ENCODE data around the gene CNTN6. TPM values are rescaled to one million over a fixed set of nuclear protein-coding genes. Genes with fewer than 3 reads are reported as not detected.

CNTN6 gene
- total RNA-seq, 2 experiments from 2014 or later: not detected

- CTCF ChIA-PET: no interaction called here
- Mint-ChIP-seq H3K9me3 (peaks cover 11% of the 10 kb centered on the region), H3K27me3 (ENCODE audit: low read depth) (no peaks in the 10 kb centered on the region), H3K4me1 (ENCODE audit: low read depth) (no peaks in the 10 kb centered on the region), H3K4me3 (no peak overlapping the region), H3K27ac (no peak overlapping the region), H3K36me3 (ENCODE audit: low read depth) (no peaks in the 10 kb centered on the region)
- DNase-seq: no peak
- intact Hi-C loops (cut with micrococcal nuclease): no loop called here
Observed at GRCh38 chr3:1251282-1252060, 158.6 kb downstream of the CNTN6 start.

- DNase-seq: no peak
- Mint-ChIP-seq H3K27ac (no peak overlapping the region), H3K4me1 (ENCODE audit: low read depth) (no peaks in the 10 kb centered on the region), H3K27me3 (ENCODE audit: low read depth) (no peaks in the 10 kb centered on the region), H3K36me3 (ENCODE audit: low read depth) (no peaks in the 10 kb centered on the region), H3K9me3 (peaks cover 11% of the 10 kb centered on the region), H3K4me3 (no peak overlapping the region)
- intact Hi-C loops (cut with micrococcal nuclease): no loop called here
- CTCF ChIA-PET: no interaction called here
Observed at GRCh38 chr3:1252061-1252430, 159.2 kb downstream of the CNTN6 start.

DNA sequence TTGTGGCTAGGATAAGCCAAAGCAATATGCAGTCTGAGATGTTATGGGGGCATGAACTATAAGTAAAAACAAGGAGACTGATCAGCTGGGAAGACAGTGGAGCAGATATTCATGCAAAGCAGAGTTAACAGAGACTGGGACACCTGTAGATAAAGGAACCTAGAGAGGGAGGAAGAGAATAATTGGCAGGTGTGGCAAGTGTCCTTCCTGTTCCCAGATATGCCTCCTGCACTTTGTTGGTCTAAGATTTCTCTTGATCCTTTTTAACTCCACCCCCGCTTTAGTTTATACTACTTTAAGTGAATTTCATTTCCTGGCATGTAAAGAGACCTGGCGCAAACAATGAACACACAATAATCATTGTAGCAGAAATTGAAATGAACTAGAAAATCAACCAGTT, 169.4 kb downstream of the CNTN6 start:
- CTCF ChIA-PET: no interaction called here
- Mint-ChIP-seq H3K27ac (no peak overlapping the region), H3K27me3 (ENCODE audit: low read depth) (no peaks in the 10 kb centered on the region), H3K36me3 (ENCODE audit: low read depth) (no peaks in the 10 kb centered on the region), H3K4me1 (ENCODE audit: low read depth) (no peaks in the 10 kb centered on the region), H3K4me3 (no peak overlapping the region), H3K9me3 (peaks cover 2% of the 10 kb centered on the region)
- intact Hi-C loops (cut with micrococcal nuclease): no loop called here
- no peak for DNase-seq

DNA sequence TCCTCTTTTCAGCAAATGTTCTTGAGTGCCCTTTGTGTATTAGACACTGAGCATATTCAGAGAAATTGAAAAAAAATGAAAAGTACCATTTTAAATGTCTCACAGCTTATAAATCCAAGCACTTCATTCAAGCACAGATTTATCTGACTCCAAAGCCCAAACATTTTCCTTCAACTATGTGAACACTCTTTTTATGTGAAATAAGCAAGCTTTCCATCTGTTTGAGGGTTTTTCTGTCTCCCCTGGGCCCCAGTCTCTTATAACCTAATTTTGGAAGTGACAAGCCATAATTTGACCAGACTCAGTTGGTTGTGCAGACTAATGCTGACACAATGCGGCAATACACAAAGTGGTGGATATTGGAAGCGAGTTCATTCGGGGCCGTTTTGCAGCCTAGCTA, 170.3 kb downstream of the CNTN6 start:
- Mint-ChIP-seq H3K4me1 (ENCODE audit: low read depth) (no peaks in the 10 kb centered on the region), H3K36me3 (ENCODE audit: low read depth) (no peaks in the 10 kb centered on the region), H3K9me3 (peaks cover 2% of the 10 kb centered on the region), H3K4me3 (no peak overlapping the region), H3K27ac (no peak overlapping the region), H3K27me3 (ENCODE audit: low read depth) (no peaks in the 10 kb centered on the region)
- intact Hi-C loops (cut with micrococcal nuclease): no loop called here
- no peak for DNase-seq
- CTCF ChIA-PET: no interaction called here

DNA sequence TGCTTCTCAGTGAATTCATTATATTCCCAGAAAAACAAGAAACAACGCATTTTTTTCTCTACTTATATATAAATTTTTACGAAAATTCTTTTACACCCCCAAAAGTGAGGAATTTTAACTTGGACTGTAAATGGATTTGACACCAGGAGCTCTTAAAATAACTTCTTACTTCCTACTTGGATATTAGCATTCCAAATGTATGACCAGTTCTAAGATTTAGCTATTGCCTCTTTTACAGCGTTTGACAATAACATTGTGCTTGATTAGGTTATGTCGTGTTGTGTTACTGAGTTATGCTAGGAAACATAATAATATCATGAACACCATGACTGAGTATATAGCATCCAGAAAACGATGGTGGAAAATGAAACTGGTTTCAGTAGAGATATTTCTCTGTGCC, 177.0 kb downstream of the CNTN6 start:
- CTCF ChIA-PET: no interaction called here
- DNase-seq: no peak
- H3K9me3 Mint-ChIP-seq: peaks cover 5% of the 10 kb centered on the region
- H3K27me3 Mint-ChIP-seq (ENCODE audit: low read depth): no peaks in the 10 kb centered on the region
- no peaks in the 10 kb centered on the region for H3K36me3 Mint-ChIP-seq (ENCODE audit: low read depth)
- no peaks in the 10 kb centered on the region for H3K4me1 Mint-ChIP-seq (ENCODE audit: low read depth)
- intact Hi-C loops (cut with micrococcal nuclease): no loop called here
- no peak overlapping the region for H3K27ac Mint-ChIP-seq
- no peak overlapping the region for H3K4me3 Mint-ChIP-seq

- DNase-seq: no peak
- H3K9me3 Mint-ChIP-seq: peaks cover 5% of the 10 kb centered on the region
- H3K4me3 Mint-ChIP-seq: no peak overlapping the region
- no peaks in the 10 kb centered on the region for H3K4me1 Mint-ChIP-seq (ENCODE audit: low read depth)
- no peaks in the 10 kb centered on the region for H3K27me3 Mint-ChIP-seq (ENCODE audit: low read depth)
- intact Hi-C loops (cut with micrococcal nuclease): no loop called here
- CTCF ChIA-PET: no interaction called here
- no peaks in the 10 kb centered on the region for H3K36me3 Mint-ChIP-seq (ENCODE audit: low read depth)
- H3K27ac Mint-ChIP-seq: no peak overlapping the region
Observed at GRCh38 chr3:1272546-1273265, 179.9 kb downstream of the CNTN6 start.

DNA sequence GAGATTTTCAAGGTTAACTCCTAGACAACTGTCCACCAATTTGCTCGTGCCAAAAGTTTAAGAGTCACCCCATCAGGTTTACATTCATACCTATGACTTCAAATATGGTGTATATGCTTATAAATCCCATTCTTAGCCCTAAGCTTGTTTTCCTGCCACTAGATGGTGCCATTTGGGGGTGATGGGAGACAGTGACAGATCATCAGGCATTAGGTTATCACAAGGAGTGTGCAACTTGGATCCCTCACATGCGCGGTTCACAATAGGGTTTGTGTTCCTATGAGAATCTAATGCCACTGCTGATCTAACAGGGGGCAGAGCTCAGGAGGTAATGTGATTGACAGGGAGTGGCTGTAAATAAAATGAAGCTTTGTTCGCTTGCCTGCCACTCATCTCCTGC, 182.7 kb downstream of the CNTN6 start:
- intact Hi-C loops (cut with micrococcal nuclease): no loop called here
- Mint-ChIP-seq H3K4me3 (no peak overlapping the region), H3K27ac (no peak overlapping the region), H3K27me3 (ENCODE audit: low read depth) (no peaks in the 10 kb centered on the region), H3K4me1 (ENCODE audit: low read depth) (no peaks in the 10 kb centered on the region), H3K9me3 (peaks cover 5% of the 10 kb centered on the region), H3K36me3 (ENCODE audit: low read depth) (no peaks in the 10 kb centered on the region)
- peak; percentile 6 for DNase-seq
- CTCF ChIA-PET: no interaction called here

GRCh38 chr3:1287815-1288214, 195.0 kb downstream of the CNTN6 start:
- no peak overlapping the region for H3K27ac Mint-ChIP-seq
- H3K4me1 Mint-ChIP-seq (ENCODE audit: low read depth): no peaks in the 10 kb centered on the region
- no peaks in the 10 kb centered on the region for H3K36me3 Mint-ChIP-seq (ENCODE audit: low read depth)
- no peak overlapping the region for H3K4me3 Mint-ChIP-seq
- no peaks in the 10 kb centered on the region for H3K27me3 Mint-ChIP-seq (ENCODE audit: low read depth)
- H3K9me3 Mint-ChIP-seq: peaks cover 3% of the 10 kb centered on the region
- no peak for DNase-seq
- CTCF ChIA-PET: no interaction called here
- intact Hi-C loops (cut with micrococcal nuclease): no loop called here

GRCh38 chr3:1288805-1289494, 196.1 kb downstream of the CNTN6 start:
- H3K27ac Mint-ChIP-seq: no peak overlapping the region
- CTCF ChIA-PET: no interaction called here
- H3K36me3 Mint-ChIP-seq (ENCODE audit: low read depth): no peaks in the 10 kb centered on the region
- H3K27me3 Mint-ChIP-seq (ENCODE audit: low read depth): no peaks in the 10 kb centered on the region
- DNase-seq: no peak
- peaks cover 4% of the 10 kb centered on the region for H3K9me3 Mint-ChIP-seq
- no peaks in the 10 kb centered on the region for H3K4me1 Mint-ChIP-seq (ENCODE audit: low read depth)
- no peak overlapping the region for H3K4me3 Mint-ChIP-seq
- intact Hi-C loops (cut with micrococcal nuclease): no loop called here

- peaks cover 4% of the 10 kb centered on the region for H3K9me3 Mint-ChIP-seq
- H3K4me3 Mint-ChIP-seq: no peak overlapping the region
- intact Hi-C loops (cut with micrococcal nuclease): no loop called here
- H3K27me3 Mint-ChIP-seq (ENCODE audit: low read depth): no peaks in the 10 kb centered on the region
- no peaks in the 10 kb centered on the region for H3K4me1 Mint-ChIP-seq (ENCODE audit: low read depth)
- no peaks in the 10 kb centered on the region for H3K36me3 Mint-ChIP-seq (ENCODE audit: low read depth)
- H3K27ac Mint-ChIP-seq: no peak overlapping the region
- DNase-seq: no peak
- CTCF ChIA-PET: no interaction called here
Observed at GRCh38 chr3:1292571-1293071, 199.8 kb downstream of the CNTN6 start.

DNA sequence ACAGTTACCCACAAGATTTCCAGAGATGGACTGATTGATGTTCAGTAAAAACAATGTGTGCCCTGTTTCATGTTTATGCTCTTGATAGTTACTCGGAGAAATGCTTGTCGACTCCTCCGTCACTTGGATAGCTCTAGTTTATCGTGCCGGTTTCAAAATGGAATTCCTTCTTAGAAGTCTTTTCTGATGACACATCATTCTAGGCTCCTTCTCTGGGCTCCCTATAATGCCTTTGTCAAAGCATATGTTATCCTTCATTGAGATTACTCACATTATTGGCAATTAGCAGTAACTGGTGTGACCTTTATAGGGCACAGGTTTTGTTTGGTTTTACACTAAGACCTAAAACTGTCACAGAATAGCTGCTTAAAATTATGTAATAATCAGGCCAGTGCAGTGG, 201.8 kb downstream of the CNTN6 start:
- intact Hi-C loops (cut with micrococcal nuclease): no loop called here
- CTCF ChIA-PET: no interaction called here
- Mint-ChIP-seq H3K9me3 (peaks cover 4% of the 10 kb centered on the region), H3K36me3 (ENCODE audit: low read depth) (no peaks in the 10 kb centered on the region), H3K4me1 (ENCODE audit: low read depth) (no peaks in the 10 kb centered on the region), H3K27ac (no peak overlapping the region), H3K27me3 (ENCODE audit: low read depth) (no peaks in the 10 kb centered on the region), H3K4me3 (no peak overlapping the region)
- DNase-seq: no peak

GRCh38 chr3:1318296-1319005, 225.6 kb downstream of the CNTN6 start:
- Mint-ChIP-seq H3K4me1 (ENCODE audit: low read depth) (no peaks in the 10 kb centered on the region), H3K4me3 (no peak overlapping the region), H3K36me3 (ENCODE audit: low read depth) (no peaks in the 10 kb centered on the region), H3K27ac (no peak overlapping the region), H3K9me3 (no peaks in the 10 kb centered on the region), H3K27me3 (ENCODE audit: low read depth) (no peaks in the 10 kb centered on the region)
- CTCF ChIA-PET: no interaction called here
- intact Hi-C loops (cut with micrococcal nuclease): no loop called here
- DNase-seq: no peak
